ENCODE data around the gene DEXI. TPM values are rescaled to one million over a fixed set of nuclear protein-coding genes. Genes with fewer than 3 reads are reported as not detected.

Gene DEXI
- total RNA-seq, 1 donor from 2014 or later = 110 TPM

- Histone ChIP-seq H3K27me3 (ENCODE audit: low read depth) (no peaks in the 10 kb centered on the region), H3K4me3 (no peak overlapping the region), H3K27ac (replicated peaks) (no peak overlapping the region), H3K9me3 (replicated peaks) (peaks cover 11% of the 10 kb centered on the region), H3K4me1 (peaks cover 10% of the 10 kb centered on the region), H3K36me3 (peaks cover 55% of the 10 kb centered on the region)
- TF ChIP-seq CTCF (IDR thresholded peaks at IDR 0.05; ENCODE audit: borderline replicate concordance) = no peak
- intact Hi-C loops (cut with micrococcal nuclease) = no loop called here
- DNase-seq = no peak
These were observed 39.3 kb downstream of the DEXI start for GRCh38 chr16:10902999-10903398.

- Histone ChIP-seq H3K4me3 (no peak overlapping the region), H3K27ac (replicated peaks) (no peak overlapping the region), H3K36me3 (peaks cover 17% of the 10 kb centered on the region), H3K9me3 (replicated peaks) (no peaks in the 10 kb centered on the region), H3K27me3 (ENCODE audit: low read depth) (peaks cover 5% of the 10 kb centered on the region), H3K4me1 (peaks cover 2% of the 10 kb centered on the region)
- no peak for DNase-seq
- no peak for TF ChIP-seq CTCF (IDR thresholded peaks at IDR 0.05; ENCODE audit: borderline replicate concordance)
- intact Hi-C loops (cut with micrococcal nuclease) = no loop called here
These were observed 45.1 kb downstream of the DEXI start for GRCh38 chr16:10897134-10897533.

- Histone ChIP-seq H3K27ac (replicated peaks) (no peak overlapping the region), H3K4me3 (no peak overlapping the region), H3K27me3 (ENCODE audit: low read depth) (peaks cover 5% of the 10 kb centered on the region), H3K4me1 (peaks cover 6% of the 10 kb centered on the region), H3K36me3 (peaks cover 13% of the 10 kb centered on the region), H3K9me3 (replicated peaks) (no peaks in the 10 kb centered on the region)
- no peak for TF ChIP-seq CTCF (IDR thresholded peaks at IDR 0.05; ENCODE audit: borderline replicate concordance)
- no peak for DNase-seq
- intact Hi-C loops (cut with micrococcal nuclease) = no loop called here
These were observed 45.5 kb downstream of the DEXI start for GRCh38 chr16:10896723-10897122.

- no peak for DNase-seq
- H3K4me1 ChIP-seq = peaks cover 7% of the 10 kb centered on the region
- peaks cover 5% of the 10 kb centered on the region for H3K27me3 ChIP-seq (ENCODE audit: low read depth)
- no peak overlapping the region for H3K27ac ChIP-seq (replicated peaks)
- peaks cover 12% of the 10 kb centered on the region for H3K36me3 ChIP-seq
- intact Hi-C loops (cut with micrococcal nuclease) = no loop called here
- TF ChIP-seq CTCF (IDR thresholded peaks at IDR 0.05; ENCODE audit: borderline replicate concordance) = no peak
- H3K9me3 ChIP-seq (replicated peaks) = no peaks in the 10 kb centered on the region
- no peak overlapping the region for H3K4me3 ChIP-seq
These were observed 46.1 kb downstream of the DEXI start for GRCh38 chr16:10896165-10896564.

- Histone ChIP-seq H3K9me3 (replicated peaks) (no peaks in the 10 kb centered on the region), H3K4me1 (peaks cover 7% of the 10 kb centered on the region), H3K27me3 (ENCODE audit: low read depth) (peaks cover 5% of the 10 kb centered on the region), H3K36me3 (peaks cover 10% of the 10 kb centered on the region), H3K4me3 (no peak overlapping the region), H3K27ac (replicated peaks) (no peak overlapping the region)
- intact Hi-C loops (cut with micrococcal nuclease) = no loop called here
- peak; percentile 54 for DNase-seq
- TF ChIP-seq CTCF (IDR thresholded peaks at IDR 0.05; ENCODE audit: borderline replicate concordance) = no peak
These were observed 47.0 kb downstream of the DEXI start for GRCh38 chr16:10895053-10895946.

All from left ventricle myocardium inferior (tissue), 1 donor.